ENCODE measurements around the gene OR9A4.
"Not testable (repeated sequence)": the region's sequence is repeated elsewhere in the genome, so short reads cannot be mapped to it uniquely, and the experiment has no call there.

OR9A4 gene

GRCh38 chr7:141916099-141916498 lies at the start of gene OR9A4:
Gene OR9A4 (plus strand): TSS chr7:141916399. CDS start chr7:141918876, 2,477 bp downstream.
- no peak for DNase-seq (ENCODE audit: low read depth)

- no peak for DNase-seq (ENCODE audit: low read depth)
Measured at GRCh38 chr7:141866974-141867373, 49.2 kb upstream of the OR9A4 start.

- no peak for DNase-seq (ENCODE audit: low read depth)
Measured at GRCh38 chr7:141872931-141873330, 43.3 kb upstream of the OR9A4 start.

- no peak for DNase-seq (ENCODE audit: low read depth)
Measured at GRCh38 chr7:141874787-141875186, 41.4 kb upstream of the OR9A4 start.

- DNase-seq (ENCODE audit: low read depth), result no peak
Measured at GRCh38 chr7:141875453-141875852, 40.7 kb upstream of the OR9A4 start.

- no peak for DNase-seq (ENCODE audit: low read depth)
Measured at GRCh38 chr7:141876371-141876770, 39.8 kb upstream of the OR9A4 start.

GRCh38 chr7:141877365-141877764 lies 38.8 kb upstream of the OR9A4 start:
- DNase-seq (ENCODE audit: low read depth), result no peak

- no peak for DNase-seq (ENCODE audit: low read depth)
Measured at GRCh38 chr7:141880960-141881359, 35.2 kb upstream of the OR9A4 start.

- DNase-seq (ENCODE audit: low read depth), result no peak
Measured at GRCh38 chr7:141884539-141885225, 31.5 kb upstream of the OR9A4 start.

- no peak for DNase-seq (ENCODE audit: low read depth)
Measured at GRCh38 chr7:141889321-141889720, 26.9 kb upstream of the OR9A4 start.

GRCh38 chr7:141891336-141891735 lies 24.9 kb upstream of the OR9A4 start:
- no peak for DNase-seq (ENCODE audit: low read depth)

- DNase-seq (ENCODE audit: low read depth), result not testable (repeated sequence)
Measured at GRCh38 chr7:141899366-141899765, 16.8 kb upstream of the OR9A4 start.

- DNase-seq (ENCODE audit: low read depth), result no peak
Measured at GRCh38 chr7:141906285-141906684, 9.9 kb upstream of the OR9A4 start.

- DNase-seq (ENCODE audit: low read depth), result no peak
Measured at GRCh38 chr7:141911391-141911790, 4.8 kb upstream of the OR9A4 start.

- DNase-seq (ENCODE audit: low read depth), result no peak
Measured at GRCh38 chr7:141915565-141915964, 634 bp upstream of the OR9A4 start.

- no peak for DNase-seq (ENCODE audit: low read depth)
Measured at GRCh38 chr7:141920281-141920680, 4.1 kb downstream of the OR9A4 start.

GRCh38 chr7:141928146-141928844 lies 12.1 kb downstream of the OR9A4 start:
- no peak for DNase-seq (ENCODE audit: low read depth)

- DNase-seq (ENCODE audit: low read depth), result no peak
Measured at GRCh38 chr7:141928845-141929195, 12.6 kb downstream of the OR9A4 start.

GRCh38 chr7:141930211-141930610 lies 14.0 kb downstream of the OR9A4 start:
- no peak for DNase-seq (ENCODE audit: low read depth)

GRCh38 chr7:141941075-141941474 lies 24.9 kb downstream of the OR9A4 start:
- no peak for DNase-seq (ENCODE audit: low read depth)

- DNase-seq (ENCODE audit: low read depth), result no peak
Measured at GRCh38 chr7:141943846-141944245, 27.6 kb downstream of the OR9A4 start.

GRCh38 chr7:141944811-141945210 lies 28.6 kb downstream of the OR9A4 start:
- DNase-seq (ENCODE audit: low read depth), result no peak

GRCh38 chr7:141945356-141945755 lies 29.2 kb downstream of the OR9A4 start:
- DNase-seq (ENCODE audit: low read depth), result no peak

- no peak for DNase-seq (ENCODE audit: low read depth)
Measured at GRCh38 chr7:141946796-141947195, 30.6 kb downstream of the OR9A4 start, which contains the start of gene CLEC5A. Gene CLEC5A (minus strand): TSS chr7:141946974. CDS start chr7:141946292, 682 bp downstream.

All from GM04503 (cell line).